HG03565 (cell line): ENCODE data around the gene FILIP1L.
"Not testable (repeated sequence)": the region's sequence is repeated elsewhere in the genome, so short reads cannot be mapped to it uniquely, and the experiment has no call there.

ENCODE experiments used
- ATAC-seq: cut with Tn5 transposase; IDR thresholded peaks from one replicate; pipeline ENCODE4 v1.9.1; 2021; ENCODE audit warnings: mild to moderate bottlenecking, moderate library complexity; ENCODE audit not compliant: unreplicated experiment

Gene FILIP1L

GRCh38 chr3:100099621-100100020, 14.7 kb downstream of the FILIP1L start:
- ATAC-seq: no peak

DNA sequence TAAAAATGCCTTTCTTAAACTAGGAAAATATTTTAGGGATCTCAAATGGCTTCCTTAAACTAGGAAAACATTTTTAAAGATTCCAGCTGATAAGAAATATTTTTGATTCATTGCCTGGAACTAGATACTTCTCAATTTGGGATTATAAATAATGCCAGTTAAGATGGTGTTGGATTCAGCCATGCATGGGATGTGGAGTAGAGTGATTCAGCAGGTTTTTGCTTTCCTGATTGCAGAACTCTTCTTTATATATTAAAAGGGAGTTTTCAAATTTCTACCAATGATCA, 15.6 kb downstream of the FILIP1L start:
- no peak for ATAC-seq

GRCh38 chr3:100097919-100098783, 16.1 kb downstream of the FILIP1L start:
- no peak for ATAC-seq

DNA sequence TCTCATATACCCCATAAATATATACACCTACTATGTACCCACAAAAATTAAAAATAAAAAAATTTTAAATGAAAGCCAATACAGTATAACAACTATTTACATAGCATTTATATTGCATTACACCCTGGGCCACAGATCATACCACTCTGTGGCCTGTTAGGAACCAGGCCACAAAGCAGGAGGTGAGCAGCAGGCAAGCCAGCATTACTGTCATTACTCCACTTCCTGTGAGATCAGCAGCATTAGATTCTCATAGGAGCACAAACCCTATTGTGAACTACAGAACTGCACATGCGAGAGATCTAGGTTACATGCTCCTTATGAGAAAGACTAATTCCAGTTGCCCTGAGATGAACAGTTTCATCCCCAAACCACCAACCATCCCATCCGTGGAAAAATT, 17.4 kb downstream of the FILIP1L start:
- no peak for ATAC-seq

DNA sequence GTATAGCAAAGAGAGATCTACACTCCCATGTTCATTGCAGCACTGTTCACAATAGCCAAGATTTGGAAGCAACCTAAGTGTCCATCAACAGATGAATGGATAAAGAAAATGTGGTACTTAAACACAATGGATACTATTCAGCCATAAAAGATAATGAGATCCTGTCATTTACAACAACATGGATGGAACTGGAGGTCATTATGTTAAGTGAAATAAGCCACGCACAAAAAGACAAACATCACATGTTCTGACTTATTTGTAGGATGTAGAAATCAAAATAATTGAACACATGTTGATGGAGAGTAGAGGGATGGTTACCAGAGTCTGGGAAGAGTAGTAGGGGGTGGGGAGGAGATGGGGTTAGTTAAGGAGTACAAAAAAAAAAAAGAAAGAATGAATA, 18.0 kb downstream of the FILIP1L start:
- not testable (repeated sequence) for ATAC-seq

DNA sequence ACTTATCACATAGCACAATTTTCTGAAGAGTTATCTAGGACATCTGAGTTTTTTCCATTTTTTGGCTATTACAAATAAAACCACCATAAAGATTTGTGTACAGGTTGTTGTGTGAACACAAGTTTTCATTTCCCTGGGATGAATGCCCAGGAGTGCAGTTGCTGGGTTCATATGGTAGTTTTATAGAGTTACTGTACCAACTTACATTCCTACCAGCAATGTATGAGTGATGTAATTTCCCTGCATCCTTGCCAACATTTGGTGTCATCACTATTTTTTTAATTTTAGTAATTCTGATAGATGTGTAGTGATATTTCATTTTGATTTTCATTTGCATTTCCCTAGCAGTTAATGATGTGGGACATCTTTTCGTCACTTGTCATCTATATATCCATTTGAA, 20.5 kb downstream of the FILIP1L start:
- no peak for ATAC-seq

- ATAC-seq: no peak
Observed at GRCh38 chr3:100090669-100091005, 23.7 kb downstream of the FILIP1L start.

- peak; percentile 60 for ATAC-seq
Observed at GRCh38 chr3:100089812-100090668, 24.3 kb downstream of the FILIP1L start.

DNA sequence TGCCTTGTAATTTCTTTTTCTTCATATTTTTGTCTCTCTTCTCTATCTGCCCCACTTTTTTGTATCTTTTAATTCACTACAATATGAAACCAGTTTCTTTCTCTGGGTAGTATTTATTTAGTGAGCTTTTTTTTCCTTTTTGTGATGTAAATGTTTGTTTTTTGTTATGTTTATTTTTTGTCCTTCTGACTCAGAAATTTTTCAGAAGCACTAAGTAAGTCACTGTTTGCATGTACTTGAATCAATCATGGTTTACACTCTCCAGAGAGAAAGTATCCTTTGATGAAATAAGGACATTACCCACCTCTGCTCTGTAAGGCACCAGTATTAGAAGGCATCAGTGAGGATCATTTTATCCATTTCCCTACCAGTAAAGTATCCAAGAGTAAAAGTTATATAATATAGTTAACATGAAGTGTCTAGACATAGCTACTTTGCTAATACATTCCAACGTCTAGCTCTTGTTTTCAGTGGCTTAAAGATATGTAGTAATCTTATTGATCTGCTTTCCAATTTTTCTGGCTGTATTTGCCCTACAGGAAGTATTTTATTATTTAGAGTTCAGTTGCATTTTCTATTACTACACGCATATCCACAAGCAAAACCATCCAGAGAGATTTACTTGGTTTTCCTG, 25.4 kb downstream of the FILIP1L start:
- ATAC-seq: no peak

GRCh38 chr3:100087198-100087597, 27.1 kb downstream of the FILIP1L start:
- ATAC-seq: peak; percentile 96

GRCh38 chr3:100086401-100086800, 27.9 kb downstream of the FILIP1L start:
- ATAC-seq: no peak

GRCh38 chr3:100084100-100084806, 30.0 kb downstream of the FILIP1L start:
- ATAC-seq: no peak

DNA sequence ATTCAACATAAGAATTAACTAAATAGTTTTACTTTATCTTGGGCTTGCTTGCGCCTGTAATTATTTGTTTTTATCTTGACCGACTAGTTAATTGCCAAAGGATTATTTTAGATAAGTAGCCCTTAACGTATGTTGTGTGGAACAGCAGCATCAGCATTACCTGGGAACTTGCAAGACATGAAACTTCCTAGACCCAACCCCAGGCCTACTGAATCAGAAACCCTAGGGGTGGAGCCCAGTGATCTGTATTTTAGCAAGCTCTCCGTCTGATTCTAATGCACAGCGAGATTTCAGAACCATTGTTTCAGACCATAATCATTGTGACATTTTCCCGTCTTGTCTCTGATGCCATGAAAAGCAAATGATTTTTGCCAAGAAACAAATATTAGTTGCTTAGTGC, 31.1 kb downstream of the FILIP1L start:
- no peak for ATAC-seq

GRCh38 chr3:100082714-100083113, 31.6 kb downstream of the FILIP1L start:
- no peak for ATAC-seq

DNA sequence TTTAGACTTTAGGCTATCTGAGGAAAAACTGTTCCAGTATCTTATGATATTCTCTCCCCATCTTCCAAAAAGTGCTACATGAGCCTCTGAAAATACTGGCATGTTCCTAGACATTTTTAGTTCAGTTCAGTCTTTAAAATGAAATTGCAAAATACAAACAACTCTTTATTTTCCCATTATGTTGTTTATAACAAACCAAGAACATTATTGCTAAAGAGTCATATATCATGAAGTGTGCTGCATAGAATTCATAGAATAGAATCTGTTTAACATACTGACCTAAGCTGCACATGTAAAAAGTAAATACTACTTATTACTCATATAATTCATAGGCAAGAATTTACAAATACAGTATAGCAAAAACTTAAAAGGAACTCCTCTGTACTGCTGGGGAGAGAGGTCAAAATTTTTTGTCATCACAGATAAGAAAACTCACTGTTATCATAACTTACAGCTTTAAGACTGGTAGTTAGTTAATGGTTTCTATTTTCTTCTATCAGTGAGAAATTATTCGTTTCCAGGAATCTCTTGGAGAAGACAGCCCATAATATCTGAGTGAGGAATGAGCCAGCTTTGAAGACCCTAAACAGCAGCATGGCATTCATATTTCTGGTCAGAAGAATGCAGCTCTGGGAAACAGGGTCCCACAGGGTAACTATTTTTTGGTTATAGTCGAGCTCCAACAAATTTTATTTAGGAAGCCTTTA, 32.2 kb downstream of the FILIP1L start:
- no peak for ATAC-seq

DNA sequence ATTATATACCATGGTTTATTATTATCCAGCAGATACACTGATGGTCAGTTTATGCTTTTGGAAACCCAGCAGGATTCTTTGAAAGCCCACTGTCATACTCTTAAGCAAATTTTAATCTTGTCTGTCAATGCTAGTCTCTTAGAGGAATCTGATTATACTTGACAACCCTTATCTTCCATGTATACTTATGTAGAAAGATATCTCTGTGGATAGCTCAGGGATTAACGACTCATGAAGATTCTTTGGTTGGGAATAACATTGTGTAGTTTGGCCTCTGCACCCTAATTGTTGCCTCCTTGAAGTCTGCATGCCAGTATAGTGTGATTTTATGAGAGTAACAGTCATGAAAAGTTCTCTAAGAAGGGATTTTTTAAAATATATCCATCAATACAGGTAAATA, 33.0 kb downstream of the FILIP1L start:
- ATAC-seq: no peak

- ATAC-seq: no peak
Observed at GRCh38 chr3:100080573-100080972, 33.7 kb downstream of the FILIP1L start.

DNA sequence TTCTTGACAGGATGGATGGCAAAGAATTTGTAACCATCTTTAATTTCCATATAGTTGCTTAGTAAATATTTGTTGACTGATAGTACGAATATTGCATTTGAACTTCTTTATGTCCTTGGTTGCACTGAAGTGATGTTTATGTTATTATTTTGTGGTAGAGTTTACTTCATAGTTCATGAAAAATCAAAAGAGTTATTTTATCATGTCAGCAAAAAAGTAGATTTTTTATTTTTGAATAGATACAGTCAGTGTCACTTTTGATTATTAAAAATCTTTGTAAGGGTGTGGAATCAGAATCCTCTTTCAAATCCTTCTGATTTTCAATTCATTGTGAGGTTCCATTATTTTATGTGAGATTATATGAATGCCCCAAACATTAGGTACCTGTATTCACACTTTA, 35.0 kb downstream of the FILIP1L start:
- no peak for ATAC-seq

- no peak for ATAC-seq
Observed at GRCh38 chr3:100076731-100077529, 37.4 kb downstream of the FILIP1L start.
